GM13976 (cell line): ENCODE measurements around the gene MLXIP.
A peak's percentile ranks its signal among the peaks of the same experiment; 100 is the strongest.

ENCODE experiments used
- DNase-seq: peaks from one replicate; pipeline ENCODE4 v3.0.0; 2012; ENCODE audit warnings: low spot score
- CTCF ChIP-seq: IDR thresholded peaks from 2 replicates; pipeline ENCODE4 v1.5.1; 2012; ENCODE audit warnings: borderline replicate concordance, mild to moderate bottlenecking; ENCODE audit not compliant: insufficient read depth; ENCODE audit errors: extremely low read depth, missing control alignments, control extremely low read depth
- in situ Hi-C: fragments of 300-500 bp; cut with MboI; formaldehyde crosslinking; loops from one replicate; pipeline ENCODE4 v1.12.0; 2022; ENCODE audit warnings: low sequenced_read_pairs, mixed read lengths, inconsistent platforms; ENCODE audit not compliant: unreplicated experiment

MLXIP gene

DNA sequence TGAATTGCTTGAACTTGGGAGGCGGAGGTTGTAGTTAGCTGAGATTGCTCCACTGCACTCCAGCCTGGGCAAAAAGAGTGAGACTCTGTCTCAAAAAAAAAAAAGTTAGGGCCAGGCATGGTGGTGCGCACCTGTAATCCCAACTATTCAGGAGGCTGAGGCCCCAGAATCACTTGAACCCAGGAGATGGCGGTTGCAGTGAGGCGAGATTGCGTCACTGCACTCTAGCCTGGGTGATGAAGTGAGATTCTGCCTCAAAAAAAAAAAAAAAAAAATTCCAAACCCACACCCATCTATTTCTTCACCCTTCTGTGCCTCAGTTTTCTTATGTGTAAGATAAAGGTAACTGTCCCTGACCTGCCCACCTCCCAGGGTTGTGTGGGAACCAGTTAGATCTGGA is 11.0 kb upstream of the MLXIP start:
- TF ChIP-seq CTCF: no peak
- DNase-seq: no peak
- in situ Hi-C loops: no loop called here

GRCh38 chr12:122067966-122068365 is 10.6 kb upstream of the MLXIP start:
- no peak for TF ChIP-seq CTCF
- in situ Hi-C loops: no loop called here
- DNase-seq: peak; percentile 83

DNA sequence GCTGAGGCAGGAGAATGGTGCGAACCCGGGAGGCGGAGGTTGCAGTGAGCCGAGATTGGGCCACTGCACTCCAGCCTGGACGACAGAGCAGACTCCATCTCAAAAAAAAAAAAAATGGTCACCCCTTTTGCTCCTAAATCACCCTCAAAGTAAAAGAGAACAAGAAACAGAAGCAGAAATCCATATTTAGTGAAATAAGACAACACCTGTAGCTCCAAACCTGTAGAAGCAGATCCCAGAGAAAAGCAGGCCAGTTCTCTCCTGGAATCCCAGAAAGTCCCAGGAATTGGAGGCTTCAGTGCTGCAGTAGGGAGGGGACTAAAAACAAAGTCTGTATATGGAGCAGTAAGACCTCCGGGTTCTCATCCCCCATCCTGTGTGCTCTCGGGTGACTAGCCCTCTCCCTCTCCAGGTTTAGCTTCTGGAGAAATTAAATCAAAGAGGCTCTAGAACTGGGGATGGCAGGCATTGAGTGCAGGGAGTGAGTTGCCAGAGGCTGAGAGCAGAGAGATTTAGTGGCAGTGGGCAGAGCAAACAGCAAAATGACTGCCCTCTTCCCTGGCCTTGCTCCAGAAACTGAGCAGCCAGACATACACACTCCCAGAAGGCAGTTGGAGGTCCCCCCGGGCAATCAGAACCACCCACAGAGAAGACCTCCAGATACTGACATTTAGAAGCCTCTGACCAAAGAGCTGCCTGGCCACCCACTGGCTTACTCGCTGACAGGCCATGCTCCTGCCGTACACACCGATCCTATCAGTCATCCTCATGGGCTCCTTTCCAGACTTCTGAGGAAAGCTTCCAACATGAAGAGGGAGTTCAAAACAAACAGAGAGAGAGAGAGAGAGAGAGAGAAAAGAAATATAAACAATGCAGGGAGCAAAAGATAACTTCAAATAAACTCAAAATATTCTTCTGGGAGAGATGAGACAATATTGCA is 6.3 kb upstream of the MLXIP start:
- in situ Hi-C loops: no loop called here
- TF ChIP-seq CTCF: no peak
- no peak for DNase-seq

GRCh38 chr12:122073815-122074214 is 4.7 kb upstream of the MLXIP start:
- TF ChIP-seq CTCF: no peak
- no peak for DNase-seq
- in situ Hi-C loops: no loop called here

GRCh38 chr12:122076743-122077495 is 1.6 kb upstream of the MLXIP start:
- no peak for TF ChIP-seq CTCF
- in situ Hi-C loops: no loop called here
- no peak for DNase-seq

GRCh38 chr12:122079033-122079531 is 526 bp downstream of the MLXIP start:
- DNase-seq: no peak
- in situ Hi-C loops: no loop called here
- no peak for TF ChIP-seq CTCF
